ENCODE data around the gene EML1.

Gene EML1

DNA sequence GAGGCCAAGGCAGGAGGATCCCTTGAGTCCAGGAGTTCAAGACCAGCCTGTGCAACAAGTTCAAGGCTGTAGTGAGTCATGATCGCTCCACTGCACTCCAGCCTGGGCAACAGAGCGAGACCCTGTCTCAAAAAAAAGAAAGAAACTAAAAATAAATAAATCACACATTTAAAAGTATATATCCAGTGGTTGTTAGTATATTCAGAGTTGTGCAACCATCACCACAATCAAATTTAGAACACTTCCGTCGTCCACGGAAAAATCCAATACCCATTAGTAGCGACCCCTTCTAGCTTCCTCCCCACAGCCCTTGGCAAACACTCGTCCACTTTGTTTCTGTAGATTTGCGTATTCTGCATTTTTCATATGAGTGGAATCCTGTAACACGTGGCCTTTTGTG is 44.7 kb upstream of the EML1 start:
- H3K27ac ChIP-seq: no peak overlapping the region
- TF ChIP-seq ZFX (IDR thresholded peaks at IDR 0.05): no peak
- TF ChIP-seq, protein P1, sequence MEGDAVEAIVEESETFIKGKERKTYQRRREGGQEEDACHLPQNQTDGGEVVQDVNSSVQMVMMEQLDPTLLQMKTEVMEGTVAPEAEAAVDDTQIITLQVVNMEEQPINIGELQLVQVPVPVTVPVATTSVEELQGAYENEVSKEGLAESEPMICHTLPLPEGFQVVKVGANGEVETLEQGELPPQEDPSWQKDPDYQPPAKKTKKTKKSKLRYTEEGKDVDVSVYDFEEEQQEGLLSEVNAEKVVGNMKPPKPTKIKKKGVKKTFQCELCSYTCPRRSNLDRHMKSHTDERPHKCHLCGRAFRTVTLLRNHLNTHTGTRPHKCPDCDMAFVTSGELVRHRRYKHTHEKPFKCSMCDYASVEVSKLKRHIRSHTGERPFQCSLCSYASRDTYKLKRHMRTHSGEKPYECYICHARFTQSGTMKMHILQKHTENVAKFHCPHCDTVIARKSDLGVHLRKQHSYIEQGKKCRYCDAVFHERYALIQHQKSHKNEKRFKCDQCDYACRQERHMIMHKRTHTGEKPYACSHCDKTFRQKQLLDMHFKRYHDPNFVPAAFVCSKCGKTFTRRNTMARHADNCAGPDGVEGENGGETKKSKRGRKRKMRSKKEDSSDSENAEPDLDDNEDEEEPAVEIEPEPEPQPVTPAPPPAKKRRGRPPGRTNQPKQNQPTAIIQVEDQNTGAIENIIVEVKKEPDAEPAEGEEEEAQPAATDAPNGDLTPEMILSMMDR (conservative IDR thresholded peaks at IDR 0.05): no peak

DNA sequence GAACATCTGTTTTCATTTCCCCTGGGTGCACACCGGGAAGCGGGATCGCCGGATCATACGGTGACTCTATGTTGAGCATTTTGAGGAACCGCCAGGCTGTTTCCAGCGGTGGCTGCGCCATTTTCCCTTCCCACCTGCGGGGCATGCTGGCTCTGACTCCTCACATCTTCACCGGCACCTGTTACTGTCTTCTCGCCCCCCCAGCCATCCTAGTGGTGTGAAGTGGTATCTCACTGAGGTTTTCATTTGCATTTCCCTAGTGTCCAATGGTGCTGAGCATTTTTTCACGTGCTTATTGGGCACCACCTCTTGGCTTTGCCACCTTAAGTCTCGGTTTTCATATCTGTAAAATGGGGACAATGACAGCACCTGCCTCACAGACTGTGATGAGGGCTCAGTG is 44.1 kb upstream of the EML1 start:
- TF ChIP-seq, protein P1 (conservative IDR thresholded peaks at IDR 0.05): no peak; the same call in 1 of the 2 replicates
- no peak for TF ChIP-seq ZFX (IDR thresholded peaks at IDR 0.05)
- no peak overlapping the region for H3K27ac ChIP-seq

DNA sequence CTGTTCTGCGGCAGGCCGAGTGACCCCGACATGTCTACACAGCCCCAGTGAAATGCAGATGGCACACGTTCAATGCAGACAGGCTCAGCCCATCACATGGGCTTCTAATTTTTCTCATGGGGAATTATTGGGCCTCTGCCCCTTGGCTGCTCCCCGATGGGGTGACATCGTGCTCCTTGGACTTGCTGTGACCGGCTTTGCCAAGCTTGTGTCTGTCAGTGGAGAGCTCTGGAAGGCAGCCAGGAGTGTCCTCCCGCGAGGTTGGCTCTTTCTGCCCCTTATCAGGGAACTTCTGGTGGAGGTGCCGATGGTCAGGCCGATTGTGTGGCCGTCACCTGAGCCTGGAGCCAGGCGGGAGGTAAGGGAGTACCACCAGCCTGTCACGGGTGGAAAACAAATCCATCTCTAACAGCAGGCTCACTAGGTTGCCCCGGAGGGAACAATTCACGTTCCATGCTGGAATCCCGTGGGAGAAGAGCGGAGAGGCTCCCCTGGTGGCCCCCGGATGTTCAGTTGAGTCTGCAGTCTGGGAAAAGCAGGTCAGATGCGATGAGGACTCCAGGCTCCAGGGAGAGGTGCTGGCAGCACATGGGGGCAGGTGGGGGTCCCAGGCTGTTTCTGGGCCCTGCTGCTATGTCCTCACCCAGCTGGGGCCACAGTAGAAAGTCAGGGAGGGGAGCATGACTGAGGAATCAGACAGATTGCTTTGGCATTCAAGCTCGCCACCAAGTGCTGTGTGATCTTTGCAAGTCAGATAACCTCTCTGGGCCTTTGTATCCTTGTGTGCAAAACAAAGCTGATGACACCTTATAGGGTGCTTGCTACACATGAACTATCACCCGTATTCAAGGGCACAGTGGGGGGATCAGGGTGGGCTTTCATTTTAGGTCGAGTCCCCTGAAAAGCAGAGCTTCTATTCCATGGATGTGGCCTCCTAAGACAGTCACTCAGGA is 43.2 kb upstream of the EML1 start:
- no peak overlapping the region for H3K27ac ChIP-seq
- TF ChIP-seq ZFX (IDR thresholded peaks at IDR 0.05): no peak
- TF ChIP-seq, protein P1 (conservative IDR thresholded peaks at IDR 0.05): no peak

DNA sequence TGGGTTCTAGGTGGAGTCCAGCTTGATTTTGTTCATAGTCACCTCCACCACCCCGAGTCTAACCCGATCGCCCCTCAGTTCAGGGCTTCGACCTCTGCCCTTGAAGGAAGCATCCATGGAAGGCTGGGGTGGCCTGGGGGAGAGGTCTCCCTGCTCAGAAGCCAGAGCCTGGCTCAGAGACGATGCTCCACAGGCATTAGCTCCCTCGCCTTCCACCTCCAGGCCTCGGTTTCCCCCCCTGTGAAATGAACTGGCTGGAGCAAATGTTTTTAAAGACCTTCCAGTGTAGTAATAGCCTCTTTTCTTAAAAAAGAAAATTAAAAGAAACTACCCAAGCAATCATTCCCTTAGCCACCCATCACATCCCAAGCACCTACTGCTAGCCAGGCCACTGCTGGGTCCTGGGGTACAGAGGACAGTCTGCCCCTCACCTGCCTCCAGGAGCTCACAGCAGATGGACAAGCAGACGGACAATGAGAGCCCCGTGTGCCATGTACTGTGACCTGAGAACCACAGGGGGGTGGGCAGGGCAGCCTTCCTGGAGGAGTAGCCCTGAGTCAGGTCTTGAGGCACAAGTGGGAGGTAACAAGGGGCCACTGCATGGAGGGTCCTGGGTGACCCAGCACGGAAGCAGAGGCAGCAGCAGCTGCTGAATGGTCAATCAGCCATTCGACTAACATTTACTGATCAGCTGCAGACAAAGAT is 42.3 kb upstream of the EML1 start:
- no peak for TF ChIP-seq ZFX (IDR thresholded peaks at IDR 0.05)
- TF ChIP-seq, protein P1 (conservative IDR thresholded peaks at IDR 0.05): no peak
- H3K27ac ChIP-seq: no peak overlapping the region

DNA sequence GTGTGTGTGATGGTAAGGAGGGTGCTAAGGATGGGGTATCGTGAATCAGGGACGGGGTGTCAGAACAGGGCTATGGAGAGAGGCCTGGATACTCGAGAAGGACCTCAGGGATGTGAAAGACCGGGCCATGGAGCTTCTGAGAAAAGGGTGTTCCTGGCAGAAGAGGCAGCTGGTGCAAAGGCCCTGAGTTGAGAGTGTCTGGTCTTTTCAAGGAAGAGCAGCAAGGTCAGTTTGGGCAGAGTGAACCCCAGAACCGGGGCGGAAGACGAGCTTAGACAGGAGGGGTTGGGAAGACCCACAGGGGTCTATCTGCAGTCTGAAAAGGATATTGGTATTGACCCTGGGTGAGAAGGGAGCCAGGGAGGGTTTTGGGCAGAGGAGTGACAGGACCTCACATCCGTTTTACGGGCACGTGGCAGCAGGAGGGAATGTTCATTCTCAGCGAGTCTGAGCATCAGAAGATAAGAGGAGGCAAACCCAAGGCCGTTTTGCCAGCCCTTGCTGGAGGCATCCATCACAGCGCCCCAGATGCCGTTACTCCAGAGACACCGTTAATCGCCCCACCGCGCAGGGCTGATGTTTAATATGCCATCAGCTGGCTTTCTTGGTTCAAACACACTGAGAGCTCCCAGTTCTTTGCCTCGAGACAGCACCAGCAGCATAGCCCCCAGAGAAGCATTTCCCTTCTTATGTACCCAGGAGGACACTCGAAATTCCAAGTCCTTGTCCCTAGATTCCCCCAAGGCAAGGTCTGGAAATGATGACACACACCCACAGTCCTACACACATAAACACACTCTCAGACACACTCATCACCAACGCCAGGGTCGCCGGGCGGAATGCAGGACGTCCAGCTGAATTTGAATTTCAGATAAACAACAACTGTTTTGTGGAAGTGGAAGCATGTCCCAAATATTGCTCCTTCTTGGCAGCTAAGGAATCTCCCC is 41.4 kb upstream of the EML1 start:
- no peak overlapping the region for H3K27ac ChIP-seq
- TF ChIP-seq, protein P1 (conservative IDR thresholded peaks at IDR 0.05): no peak
- no peak for TF ChIP-seq ZFX (IDR thresholded peaks at IDR 0.05)

DNA sequence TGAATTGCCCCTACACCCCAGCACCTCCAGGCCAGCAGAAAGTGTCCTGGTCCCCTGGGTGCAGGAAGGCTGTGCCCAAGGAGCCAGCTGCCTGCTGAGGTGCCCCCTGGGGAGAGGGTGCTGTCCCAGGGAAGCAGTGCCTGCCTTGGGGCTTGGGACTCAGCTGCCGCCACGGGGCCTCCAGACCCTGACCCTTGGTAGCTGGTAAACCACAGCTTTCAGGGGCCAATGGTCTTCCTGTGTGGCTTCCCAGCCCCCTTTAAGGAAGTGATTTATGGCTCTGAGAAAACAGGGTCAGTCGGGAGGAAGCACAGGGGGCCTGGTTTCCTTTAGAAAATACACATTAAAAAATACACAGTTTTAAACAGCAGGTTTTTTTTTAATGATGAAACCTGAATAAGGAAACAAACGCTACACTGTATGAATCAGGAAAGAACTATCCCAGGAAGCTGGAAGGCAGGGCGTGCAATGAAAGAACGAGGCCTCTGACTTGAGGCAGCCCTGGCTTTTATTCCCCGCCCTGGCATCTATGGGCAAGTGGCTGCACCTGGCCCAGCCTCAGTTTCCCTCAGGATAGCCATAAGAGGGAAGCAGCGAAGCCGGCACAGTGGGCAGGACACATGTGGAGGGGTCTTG is 40.6 kb upstream of the EML1 start:
- TF ChIP-seq, protein P1 (conservative IDR thresholded peaks at IDR 0.05): no peak
- no peak for TF ChIP-seq ZFX (IDR thresholded peaks at IDR 0.05)

More for the DNA sequence above, 40.6 kb upstream of the EML1 start:
- no peak overlapping the region for H3K27ac ChIP-seq

Data from C4-2B (cell line).